ENCODE data around the gene LRRN4.
"Not testable (repeated sequence)": the region's sequence is repeated elsewhere in the genome, so short reads cannot be mapped to it uniquely, and the experiment has no call there.

The LRRN4 gene

GRCh38 chr20:6058684-6059295, 4.9 kb upstream of the LRRN4 start:
- no peak for DNase-seq

- DNase-seq = no peak
Observed at GRCh38 chr20:6057691-6058090, 3.8 kb upstream of the LRRN4 start.

- DNase-seq = no peak
Observed at GRCh38 chr20:6057139-6057538, 3.3 kb upstream of the LRRN4 start.

- DNase-seq = no peak
Observed at GRCh38 chr20:6055981-6056569, 2.2 kb upstream of the LRRN4 start.

GRCh38 chr20:6055161-6055783, 1.4 kb upstream of the LRRN4 start:
- no peak for DNase-seq

GRCh38 chr20:6054689-6055051, 810 bp upstream of the LRRN4 start:
- not testable (repeated sequence) for DNase-seq

GRCh38 chr20:6053064-6053775, 640 bp downstream of the LRRN4 start:
- no peak for DNase-seq

GRCh38 chr20:6051505-6051904, 2.4 kb downstream of the LRRN4 start:
- no peak for DNase-seq

- no peak for DNase-seq
Observed at GRCh38 chr20:6048391-6048790, 5.5 kb downstream of the LRRN4 start.

- DNase-seq = no peak
Observed at GRCh38 chr20:6046432-6046831, 7.4 kb downstream of the LRRN4 start.

- no peak for DNase-seq
Observed at GRCh38 chr20:6045566-6045965, 8.3 kb downstream of the LRRN4 start.

- no peak for DNase-seq
Observed at GRCh38 chr20:6044115-6044514, 9.7 kb downstream of the LRRN4 start.

GRCh38 chr20:6041808-6042265, 12.0 kb downstream of the LRRN4 start:
- DNase-seq = no peak

- DNase-seq = no peak
Observed at GRCh38 chr20:6040958-6041807, 12.7 kb downstream of the LRRN4 start.

GRCh38 chr20:6040540-6040939, 13.3 kb downstream of the LRRN4 start:
- no peak for DNase-seq

GRCh38 chr20:6039766-6040165, 14.1 kb downstream of the LRRN4 start:
- DNase-seq = no peak

- DNase-seq = no peak
Observed at GRCh38 chr20:6038256-6038655, 15.6 kb downstream of the LRRN4 start.

GRCh38 chr20:6037082-6037481, 16.8 kb downstream of the LRRN4 start:
- DNase-seq = no peak

GRCh38 chr20:6036213-6036612, 17.6 kb downstream of the LRRN4 start:
- no peak for DNase-seq

- DNase-seq = no peak
Observed at GRCh38 chr20:6034134-6034969, 19.5 kb downstream of the LRRN4 start.

GRCh38 chr20:6032907-6033306, 21.0 kb downstream of the LRRN4 start:
- DNase-seq = not testable (repeated sequence)
